GM21723 (cell line): ENCODE data around the gene CHAC1.
A peak's percentile ranks its signal among the peaks of the same experiment; 100 is the strongest.

Source experiments
- ATAC-seq: cut with Tn5 transposase; IDR thresholded peaks from one replicate; pipeline ENCODE4 v1.9.1; 2021; ENCODE audit warnings: mild to moderate bottlenecking, moderate library complexity; ENCODE audit not compliant: unreplicated experiment

The CHAC1 gene

GRCh38 chr15:40923551-40923950 is 29.7 kb upstream of the CHAC1 start:
- ATAC-seq, result no peak

GRCh38 chr15:40925495-40925862 is 27.8 kb upstream of the CHAC1 start:
- no peak for ATAC-seq

- no peak for ATAC-seq
Observed at GRCh38 chr15:40925863-40926658, 27.2 kb upstream of the CHAC1 start.

GRCh38 chr15:40926659-40927494 is 26.4 kb upstream of the CHAC1 start:
- ATAC-seq, result no peak

GRCh38 chr15:40927495-40927872 is 25.8 kb upstream of the CHAC1 start:
- ATAC-seq, result no peak

GRCh38 chr15:40927873-40928806 is 25.1 kb upstream of the CHAC1 start:
- ATAC-seq, result no peak

GRCh38 chr15:40928821-40929659 is 24.2 kb upstream of the CHAC1 start, which contains the start of gene DLL4:
Gene DLL4, plus strand, starts transcription at chr15:40929340. Its CDS starts 329 bp downstream, at chr15:40929669.
- peak; percentile 43 for ATAC-seq

- no peak for ATAC-seq
Observed at GRCh38 chr15:40929660-40930429, 23.4 kb upstream of the CHAC1 start.

GRCh38 chr15:40930430-40931299 is 22.6 kb upstream of the CHAC1 start:
- ATAC-seq, result no peak

GRCh38 chr15:40931300-40932142 is 21.8 kb upstream of the CHAC1 start:
- ATAC-seq, result no peak

GRCh38 chr15:40932156-40932555 is 21.1 kb upstream of the CHAC1 start:
- ATAC-seq, result no peak

GRCh38 chr15:40932649-40933516 is 20.4 kb upstream of the CHAC1 start:
- no peak for ATAC-seq

- ATAC-seq, result no peak
Observed at GRCh38 chr15:40933517-40933902, 19.8 kb upstream of the CHAC1 start.

GRCh38 chr15:40934457-40934856 is 18.8 kb upstream of the CHAC1 start:
- no peak for ATAC-seq

- no peak for ATAC-seq
Observed at GRCh38 chr15:40936234-40936708, 17.0 kb upstream of the CHAC1 start.
